Peyer's patch (tissue), 4 donors: ENCODE data around the gene ATOX1. TPM values are rescaled to one million over a fixed set of nuclear protein-coding genes. Genes with fewer than 3 reads are reported as not detected.

Experiments
- DNase-seq, 3 donors: peaks; one replicate each; pipeline ENCODE4 v3.0.0-alpha.2; 2017 to 2019
- H3K27ac ChIP-seq, 4 donors: fragments of 200-600 bp; sonication (generic); one replicate each; pipeline ENCODE4 v1.5.1; 2016 to 2019
- H3K27me3 ChIP-seq, 2 donors: fragments of 200-600 bp; sonication (generic); one replicate each; pipeline ENCODE4 v1.5.1; 2019
- H3K36me3 ChIP-seq, 3 donors: fragments of 200-600 bp; sonication (generic); one replicate each; pipeline ENCODE4 v1.5.1; 2016 to 2019
- H3K4me1 ChIP-seq, 4 donors: fragments of 200-600 bp; sonication (generic); one replicate each; pipeline ENCODE4 v1.5.1; 2016 to 2019
- H3K4me3 ChIP-seq, 4 donors: fragments of 200-600 bp; sonication (generic); 1 replicate in 3 of 4; 2 replicates in 1 of 4; pipeline ENCODE4 v1.5.1; 2016 to 2019; ENCODE audit warnings: mild to moderate bottlenecking in 1 of 4
- H3K9me3 ChIP-seq, 4 donors: fragments of 200-600 bp; sonication (generic); one replicate each; pipeline ENCODE4 v1.5.1; 2016 to 2019; ENCODE audit warnings: mild to moderate bottlenecking in 1 of 4
- CTCF ChIP-seq, 6 experiments: fragments of 450-650 bp in 4 of 6; fragments of 200-600 bp in 2 of 6; sonication (generic) in 1 of 6; IDR thresholded peaks; one replicate each; pipeline ENCODE4 v1.5.1; 2017 to 2019; ENCODE audit warnings: antibody characterized with exemption in 6 of 6, mild to moderate bottlenecking in 3 of 6, moderate library complexity in 1 of 6
- POLR2A ChIP-seq, 2 donors: fragments of 450-650 bp; IDR thresholded peaks; one replicate each; pipeline ENCODE4 v1.5.1; 2017; ENCODE audit warnings: antibody characterized with exemption in 2 of 2, mild to moderate bottlenecking in 2 of 2, moderate library complexity in 2 of 2
- total RNA-seq, 4 donors: library from RNA; depleted of rRNA; stranded (reverse); fragments of >200 nt; gene quantifications; one replicate each; pipeline ENCODE4 v1.1.0, GENCODE V29; 2016

The ATOX1 gene
- total RNA-seq, 4 donors from 2014 or later, result 99.9 to 161 (median 126) TPM

GRCh38 chr5:151742870-151743294 lies 15.5 kb downstream of the ATOX1 start:
- no peaks in the 10 kb centered on the region for H3K27me3 ChIP-seq
- no peak overlapping the region for H3K4me3 ChIP-seq
- peak in 5 of 6 experiments; percentile 4 to 69 (median 66) for TF ChIP-seq CTCF (IDR thresholded peaks at IDR 0.05)
- TF ChIP-seq POLR2A (IDR thresholded peaks at IDR 0.05), result no peak
- peaks cover 0 to 24% (median 0%) of the 10 kb centered on the region in 3 donors for H3K36me3 ChIP-seq
- H3K27ac ChIP-seq, result no peak overlapping the region
- peak in 1 of 3 donors; percentile 55 for DNase-seq
- H3K4me1 ChIP-seq, result peaks cover 0 to 14% (median 0%) of the 10 kb centered on the region in 4 donors
- no peaks in the 10 kb centered on the region for H3K9me3 ChIP-seq

DNA sequence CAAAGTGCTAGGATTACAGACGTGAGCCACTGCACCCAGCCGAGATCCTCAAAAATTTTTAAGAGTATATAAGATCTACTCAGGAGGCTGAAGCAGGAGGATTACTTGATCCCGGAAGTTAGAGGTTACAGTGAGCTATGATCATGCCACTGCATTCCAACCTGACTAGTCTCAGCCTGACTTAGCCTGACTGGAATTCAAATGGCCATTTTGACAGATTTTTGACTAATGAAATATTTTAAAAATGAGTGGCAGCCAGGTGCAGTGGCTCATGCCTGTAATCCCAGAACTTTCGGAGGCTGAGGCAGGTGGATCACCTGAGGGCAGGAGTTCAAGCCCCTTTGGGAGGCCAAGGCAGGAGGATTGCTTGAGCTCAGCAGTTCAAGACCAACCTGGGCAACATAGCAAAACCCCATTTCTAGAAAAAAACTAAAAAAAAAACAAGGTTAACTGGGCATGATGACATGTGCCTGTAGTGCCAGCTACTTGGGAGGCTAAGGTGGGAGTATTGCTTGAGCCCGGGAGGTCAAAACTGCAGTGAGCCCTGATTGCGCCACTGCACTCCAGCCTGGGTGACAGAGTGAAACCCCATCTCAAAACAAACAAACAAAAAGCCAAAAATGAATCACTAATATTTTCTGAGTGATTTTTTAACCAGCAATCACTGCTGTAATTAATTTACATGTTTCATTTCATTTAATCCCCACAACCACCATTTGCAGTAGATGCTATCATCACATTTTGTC lies 16.6 kb downstream of the ATOX1 start:
- Histone ChIP-seq H3K27ac (no peak overlapping the region), H3K4me3 (no peak overlapping the region), H3K27me3 (no peaks in the 10 kb centered on the region), H3K9me3 (no peaks in the 10 kb centered on the region), H3K36me3 (peaks cover 0 to 24% (median 0%) of the 10 kb centered on the region in 3 donors), H3K4me1 (peaks cover 0 to 14% (median 0%) of the 10 kb centered on the region in 4 donors)
- TF ChIP-seq CTCF (IDR thresholded peaks at IDR 0.05), result no peak
- TF ChIP-seq POLR2A (IDR thresholded peaks at IDR 0.05), result no peak
- no peak for DNase-seq

- TF ChIP-seq CTCF (IDR thresholded peaks at IDR 0.05) (no peak), POLR2A (IDR thresholded peaks at IDR 0.05) (no peak)
- Histone ChIP-seq H3K36me3 (peaks cover 0 to 16% (median 0%) of the 10 kb centered on the region in 3 donors), H3K27ac (peak overlapping the region in 3 of 4 donors; percentile 33 to 51 (median 45)), H3K9me3 (no peaks in the 10 kb centered on the region), H3K4me1 (peaks cover 0 to 14% (median 0%) of the 10 kb centered on the region in 4 donors), H3K4me3 (no peak overlapping the region), H3K27me3 (no peaks in the 10 kb centered on the region)
- no peak for DNase-seq
Observed at GRCh38 chr5:151740958-151741373, 17.5 kb downstream of the ATOX1 start.

DNA sequence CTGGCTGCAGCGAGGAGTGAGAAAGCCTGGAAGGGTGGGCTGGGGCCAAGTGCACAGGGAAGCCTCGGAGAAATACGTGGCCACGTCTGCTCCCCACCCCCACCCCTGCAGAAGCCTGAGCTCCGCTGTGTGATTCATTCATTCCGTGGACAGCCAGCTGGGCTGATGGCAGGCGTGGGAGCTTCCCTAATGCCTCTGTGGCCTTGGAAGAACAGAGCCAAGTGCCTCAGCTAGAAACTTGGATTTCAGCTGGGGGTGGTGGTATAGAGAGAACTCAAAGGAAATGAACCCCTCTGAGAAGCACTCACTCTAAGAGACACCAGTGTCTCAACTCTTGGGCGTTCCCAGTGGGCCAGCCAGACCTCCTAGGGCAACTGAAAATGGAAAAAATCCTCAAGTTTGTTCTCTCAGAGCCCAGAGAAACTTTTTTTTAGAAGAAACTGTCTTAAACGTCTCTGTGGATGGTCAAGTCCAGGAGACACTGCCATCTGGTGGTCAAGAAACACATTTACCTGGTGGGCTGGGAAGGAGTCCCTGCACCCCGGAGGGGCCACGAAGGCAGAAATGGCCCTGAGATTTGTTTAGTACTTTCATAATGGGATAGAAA lies 18.0 kb downstream of the ATOX1 start:
- TF ChIP-seq CTCF (IDR thresholded peaks at IDR 0.05) (peak; percentile 75 to 89 (median 78)), POLR2A (IDR thresholded peaks at IDR 0.05) (no peak)
- H3K4me1 ChIP-seq, result peaks cover 0 to 14% (median 0%) of the 10 kb centered on the region in 4 donors
- H3K4me3 ChIP-seq, result no peak overlapping the region
- H3K27me3 ChIP-seq, result no peaks in the 10 kb centered on the region
- peak in 1 of 3 donors; percentile 80 for DNase-seq
- H3K9me3 ChIP-seq, result no peaks in the 10 kb centered on the region
- peak overlapping the region; percentile 6 to 51 (median 39) for H3K27ac ChIP-seq
- peaks cover 0 to 11% (median 0%) of the 10 kb centered on the region in 3 donors for H3K36me3 ChIP-seq

DNA sequence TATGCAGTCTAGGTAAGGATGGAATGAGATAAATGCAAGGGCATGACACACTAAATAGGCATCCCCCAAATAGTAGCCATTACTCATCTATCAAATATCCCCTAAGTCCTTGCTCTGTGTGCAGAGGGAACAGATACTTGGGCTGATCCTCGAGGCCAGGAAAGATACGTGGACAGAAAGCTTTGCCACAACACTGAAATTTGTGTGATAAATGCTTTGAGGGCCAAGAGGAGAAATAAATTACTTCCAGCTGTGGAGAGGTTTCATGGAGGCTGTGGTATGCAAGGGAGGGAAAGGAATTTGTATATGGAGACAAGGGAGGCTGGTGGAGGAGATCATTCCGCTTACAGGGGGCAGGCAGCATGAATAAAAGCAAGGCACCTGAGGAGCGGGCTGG lies 18.5 kb downstream of the ATOX1 start:
- Histone ChIP-seq H3K4me1 (peaks cover 0 to 14% (median 0%) of the 10 kb centered on the region in 4 donors), H3K4me3 (no peak overlapping the region), H3K9me3 (no peaks in the 10 kb centered on the region), H3K36me3 (peaks cover 0 to 6% (median 0%) of the 10 kb centered on the region in 3 donors), H3K27me3 (no peaks in the 10 kb centered on the region), H3K27ac (peak overlapping the region in 3 of 4 donors; percentile 33 to 51 (median 45))
- no peak for TF ChIP-seq POLR2A (IDR thresholded peaks at IDR 0.05)
- no peak for TF ChIP-seq CTCF (IDR thresholded peaks at IDR 0.05)
- no peak for DNase-seq
